Lower leg skin (tissue), 3 donors: ENCODE measurements around the gene ATP6V1E1.

Experiments used
- POLR2A ChIP-seq, 2 donors: fragments of 450-650 bp; IDR thresholded peaks; one replicate each; pipeline ENCODE4 v1.6.1; 2016 to 2017; ENCODE audit warnings: antibody characterized with exemption in 2 of 2, mild to moderate bottlenecking in 1 of 2, moderate library complexity in 1 of 2
- TF ChIP-seq, protein P1 (sequence below), 3 donors: fragments of 450-650 bp; IDR thresholded peaks; one replicate each; pipeline ENCODE4 v1.5.1; 2016; ENCODE audit warnings: antibody characterized with exemption in 3 of 3, mild to moderate bottlenecking in 3 of 3, moderate library complexity in 2 of 3

DNA sequence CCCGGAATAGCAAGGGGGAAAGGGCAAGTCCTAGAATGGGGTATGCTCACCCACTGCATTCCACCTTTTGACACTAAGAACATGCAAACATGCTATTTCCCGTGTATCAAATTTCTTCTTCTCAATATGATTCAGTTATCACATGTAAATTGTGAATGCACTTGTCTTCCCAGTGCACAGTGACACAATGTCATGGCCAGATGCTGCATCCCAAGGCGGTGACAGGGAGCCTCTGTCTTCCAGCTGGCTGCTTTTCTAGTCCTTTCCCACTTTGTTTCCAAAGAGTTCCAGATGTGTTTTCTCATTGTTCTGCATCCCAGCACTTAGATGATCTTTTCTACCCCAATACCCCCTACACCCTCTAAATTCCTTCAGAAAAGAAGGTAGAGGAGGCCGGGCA is 52.9 kb downstream of the ATP6V1E1 start:
- TF ChIP-seq, protein P1, sequence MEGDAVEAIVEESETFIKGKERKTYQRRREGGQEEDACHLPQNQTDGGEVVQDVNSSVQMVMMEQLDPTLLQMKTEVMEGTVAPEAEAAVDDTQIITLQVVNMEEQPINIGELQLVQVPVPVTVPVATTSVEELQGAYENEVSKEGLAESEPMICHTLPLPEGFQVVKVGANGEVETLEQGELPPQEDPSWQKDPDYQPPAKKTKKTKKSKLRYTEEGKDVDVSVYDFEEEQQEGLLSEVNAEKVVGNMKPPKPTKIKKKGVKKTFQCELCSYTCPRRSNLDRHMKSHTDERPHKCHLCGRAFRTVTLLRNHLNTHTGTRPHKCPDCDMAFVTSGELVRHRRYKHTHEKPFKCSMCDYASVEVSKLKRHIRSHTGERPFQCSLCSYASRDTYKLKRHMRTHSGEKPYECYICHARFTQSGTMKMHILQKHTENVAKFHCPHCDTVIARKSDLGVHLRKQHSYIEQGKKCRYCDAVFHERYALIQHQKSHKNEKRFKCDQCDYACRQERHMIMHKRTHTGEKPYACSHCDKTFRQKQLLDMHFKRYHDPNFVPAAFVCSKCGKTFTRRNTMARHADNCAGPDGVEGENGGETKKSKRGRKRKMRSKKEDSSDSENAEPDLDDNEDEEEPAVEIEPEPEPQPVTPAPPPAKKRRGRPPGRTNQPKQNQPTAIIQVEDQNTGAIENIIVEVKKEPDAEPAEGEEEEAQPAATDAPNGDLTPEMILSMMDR (IDR thresholded peaks at IDR 0.05) = no peak
- TF ChIP-seq POLR2A (IDR thresholded peaks at IDR 0.05) = no peak
